Measurements from ENCODE around the gene OPA1. TPM values are rescaled to one million over a fixed set of nuclear protein-coding genes. Genes with fewer than 3 reads are reported as not detected.

Gene OPA1
- total RNA-seq, 2 experiments from 2014 or later, result 43.2 to 57.3 TPM

DNA sequence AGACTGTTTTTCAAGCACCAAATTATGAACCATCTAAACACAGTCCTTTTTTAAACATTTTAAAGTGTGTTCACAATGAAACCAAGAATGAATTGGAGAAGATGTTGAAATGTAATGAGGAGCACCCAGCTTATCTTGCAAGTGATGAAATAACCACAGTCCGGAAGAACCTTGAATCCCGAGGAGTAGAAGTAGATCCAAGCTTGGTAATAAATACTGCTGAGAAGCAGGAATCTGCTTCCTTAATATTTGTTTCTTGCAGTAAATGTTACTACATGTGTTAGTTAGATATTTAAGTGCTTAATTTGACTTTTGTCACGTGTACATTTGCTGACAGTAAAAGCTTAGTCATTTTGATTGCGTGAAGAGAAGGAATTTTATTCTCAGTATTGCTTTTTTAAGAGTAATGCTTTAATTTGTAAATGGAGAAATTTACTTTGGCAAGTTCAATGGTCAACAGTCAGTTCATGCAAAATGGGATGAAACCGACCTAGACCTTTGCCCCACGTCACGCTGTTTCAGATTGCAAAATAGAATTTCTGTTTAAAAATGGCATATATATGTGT is 69.8 kb downstream of the OPA1 start:
- no peak overlapping the region for H3K4me3 ChIP-seq (ENCODE audit: low read depth, low read length, poor library complexity, severe bottlenecking)
- no peak for TF ChIP-seq EZH2phosphoT487 (IDR thresholded peaks at IDR 0.05; ENCODE audit: borderline replicate concordance, low read depth, low read length)
- TF ChIP-seq, protein P1, sequence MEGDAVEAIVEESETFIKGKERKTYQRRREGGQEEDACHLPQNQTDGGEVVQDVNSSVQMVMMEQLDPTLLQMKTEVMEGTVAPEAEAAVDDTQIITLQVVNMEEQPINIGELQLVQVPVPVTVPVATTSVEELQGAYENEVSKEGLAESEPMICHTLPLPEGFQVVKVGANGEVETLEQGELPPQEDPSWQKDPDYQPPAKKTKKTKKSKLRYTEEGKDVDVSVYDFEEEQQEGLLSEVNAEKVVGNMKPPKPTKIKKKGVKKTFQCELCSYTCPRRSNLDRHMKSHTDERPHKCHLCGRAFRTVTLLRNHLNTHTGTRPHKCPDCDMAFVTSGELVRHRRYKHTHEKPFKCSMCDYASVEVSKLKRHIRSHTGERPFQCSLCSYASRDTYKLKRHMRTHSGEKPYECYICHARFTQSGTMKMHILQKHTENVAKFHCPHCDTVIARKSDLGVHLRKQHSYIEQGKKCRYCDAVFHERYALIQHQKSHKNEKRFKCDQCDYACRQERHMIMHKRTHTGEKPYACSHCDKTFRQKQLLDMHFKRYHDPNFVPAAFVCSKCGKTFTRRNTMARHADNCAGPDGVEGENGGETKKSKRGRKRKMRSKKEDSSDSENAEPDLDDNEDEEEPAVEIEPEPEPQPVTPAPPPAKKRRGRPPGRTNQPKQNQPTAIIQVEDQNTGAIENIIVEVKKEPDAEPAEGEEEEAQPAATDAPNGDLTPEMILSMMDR (conservative IDR thresholded peaks at IDR 0.05; ENCODE audit: low read length), result no peak
- no peaks in the 10 kb centered on the region for H3K9me3 ChIP-seq (ENCODE audit: low read length)
- ChIA-PET POLR2A (interaction anchor here (2.0 kb wide), 1 partner anchor 17 kb away, joined by 5 read pairs; no protein-coding TSS in a partner anchor), CTCF (ENCODE audit: unreplicated experiment) (interaction anchor here (1.2 kb wide), 1 partner anchor 651 kb away, joined by 4 read pairs; no protein-coding TSS in a partner anchor)
- no peaks in the 10 kb centered on the region for H3K79me2 ChIP-seq (ENCODE audit: insufficient read depth, low read depth, low read length)
- H3K27ac ChIP-seq (ENCODE audit: low read depth, low read length, poor library complexity, severe bottlenecking), result no peak overlapping the region
- no peak overlapping the region for H3K4me2 ChIP-seq (ENCODE audit: low read length)
- no peaks in the 10 kb centered on the region for H3K9me2 ChIP-seq (ENCODE audit: insufficient read depth, low read length)
- DNase-seq (ENCODE audit: low spot score), result no peak
- no peak overlapping the region for H2AFZ ChIP-seq (ENCODE audit: low read length)
- intact Hi-C loops (cut with micrococcal nuclease; ENCODE audit: unreplicated experiment), result no loop called here
- BruUV-seq (replicated peaks), result no TSS peak
- H4K20me1 ChIP-seq (ENCODE audit: insufficient read depth, low read length), result no peaks in the 10 kb centered on the region; the same call in 1 of the 2 replicates
- no peaks in the 10 kb centered on the region for H3K4me1 ChIP-seq (ENCODE audit: insufficient read depth, low read length, poor library complexity, severe bottlenecking)
- peaks cover 47% of the 10 kb centered on the region for H3K36me3 ChIP-seq (ENCODE audit: insufficient read depth, low read length)

DNA sequence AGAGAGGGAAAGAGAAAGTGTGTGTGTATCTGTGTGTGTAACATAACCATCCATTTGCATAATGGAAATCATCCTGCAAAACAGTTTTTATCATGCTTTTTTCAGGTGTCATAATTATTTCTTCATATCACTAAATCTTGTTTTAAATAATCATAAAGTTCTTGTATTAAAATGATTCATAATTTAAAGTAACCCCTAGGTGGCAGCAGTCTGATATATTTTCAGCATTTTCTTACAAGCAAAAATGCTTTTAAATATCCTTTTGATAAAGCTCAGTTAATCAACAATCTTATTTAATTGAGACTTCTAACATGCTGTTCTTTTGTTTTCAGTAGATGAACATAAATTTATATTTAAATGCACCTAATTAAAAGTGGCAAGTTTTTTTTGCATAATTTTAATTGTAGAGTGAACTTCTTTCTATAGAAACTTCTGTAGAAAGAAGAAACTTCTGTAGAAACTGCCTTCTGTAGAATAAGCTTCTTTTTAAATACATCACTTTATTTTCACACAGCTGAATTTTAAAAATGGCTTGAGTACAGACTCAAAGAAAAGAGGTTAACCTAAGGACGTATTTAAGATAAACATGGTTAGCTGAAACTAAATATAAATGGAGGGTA is 72.5 kb downstream of the OPA1 start:
- Histone ChIP-seq H3K4me2 (ENCODE audit: low read length) (no peak overlapping the region), H3K36me3 (ENCODE audit: insufficient read depth, low read length) (peaks cover 51% of the 10 kb centered on the region), H2AFZ (ENCODE audit: low read length) (no peak overlapping the region), H3K4me3 (ENCODE audit: low read depth, low read length, poor library complexity, severe bottlenecking) (no peak overlapping the region), H3K9me3 (ENCODE audit: low read length) (no peaks in the 10 kb centered on the region), H3K9me2 (ENCODE audit: insufficient read depth, low read length) (no peaks in the 10 kb centered on the region), H3K79me2 (ENCODE audit: insufficient read depth, low read depth, low read length) (no peaks in the 10 kb centered on the region), H3K27ac (ENCODE audit: low read depth, low read length, poor library complexity, severe bottlenecking) (no peak overlapping the region), H3K4me1 (ENCODE audit: insufficient read depth, low read length, poor library complexity, severe bottlenecking) (no peaks in the 10 kb centered on the region), H4K20me1 (ENCODE audit: insufficient read depth, low read length) (no peaks in the 10 kb centered on the region; the same call in 1 of the 2 replicates)
- CTCF ChIA-PET (ENCODE audit: unreplicated experiment), result interaction anchor here (1.0 to 1.6 kb wide), 2 partner anchors 116 to 650 kb away, joined by 4 read pairs; no protein-coding TSS in a partner anchor
- POLR2A ChIA-PET, result interaction anchor here (0.6 to 1.7 kb wide), 8 partner anchors 9 to 473 kb away, joined by 3 to 4 read pairs (median 3); no protein-coding TSS in a partner anchor
- BruUV-seq (replicated peaks), result no TSS peak
- DNase-seq (ENCODE audit: low spot score), result peak; percentile 58
- TF ChIP-seq EZH2phosphoT487 (IDR thresholded peaks at IDR 0.05; ENCODE audit: borderline replicate concordance, low read depth, low read length), result no peak
- TF ChIP-seq, protein P1 (conservative IDR thresholded peaks at IDR 0.05; ENCODE audit: low read length), result peak; percentile 91
- intact Hi-C loops (cut with micrococcal nuclease; ENCODE audit: unreplicated experiment), result loop anchor here (2.0 to 5.0 kb wide), 3 partner anchors 111 to 652 kb away; partner anchors contain the start of gene HES1

DNA sequence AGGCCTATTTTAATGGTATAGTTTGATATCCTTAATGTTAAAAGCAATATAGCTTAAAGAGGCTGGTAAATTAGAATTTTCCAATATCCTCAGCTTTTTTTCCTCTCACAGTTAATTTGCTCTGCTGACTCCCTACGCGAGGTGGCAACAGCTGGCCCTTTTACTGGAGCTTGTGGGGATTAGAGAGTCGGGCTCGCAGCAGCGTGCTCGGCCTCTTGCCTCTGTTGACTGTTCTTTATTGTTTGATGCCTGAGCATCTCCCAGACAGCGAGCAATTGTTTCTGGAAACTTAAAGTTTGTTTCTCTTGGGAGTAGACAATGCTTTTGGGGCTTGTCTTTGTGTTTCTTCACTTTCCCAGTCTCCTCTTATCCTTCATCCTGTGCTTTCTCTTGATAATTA is 80.8 kb downstream of the OPA1 start:
- H3K36me3 ChIP-seq (ENCODE audit: insufficient read depth, low read length), result peaks cover 9% of the 10 kb centered on the region; the same call in 1 of the 2 replicates
- CTCF ChIA-PET (ENCODE audit: unreplicated experiment), result no interaction called here

More for the DNA sequence above, 80.8 kb downstream of the OPA1 start:
- no peak overlapping the region for H3K4me2 ChIP-seq (ENCODE audit: low read length)
- no peaks in the 10 kb centered on the region for H3K4me1 ChIP-seq (ENCODE audit: insufficient read depth, low read length, poor library complexity, severe bottlenecking)
- H3K27ac ChIP-seq (ENCODE audit: low read depth, low read length, poor library complexity, severe bottlenecking), result no peak overlapping the region
- no peaks in the 10 kb centered on the region for H3K9me3 ChIP-seq (ENCODE audit: low read length)
- POLR2A ChIA-PET, result interaction anchor here (1.1 to 1.7 kb wide), 2 partner anchors 14 to 56 kb away, joined by 3 to 5 read pairs; no protein-coding TSS in a partner anchor
- no peak overlapping the region for H2AFZ ChIP-seq (ENCODE audit: low read length)
- no peak overlapping the region for H3K4me3 ChIP-seq (ENCODE audit: low read depth, low read length, poor library complexity, severe bottlenecking)
- H4K20me1 ChIP-seq (ENCODE audit: insufficient read depth, low read length), result no peaks in the 10 kb centered on the region
- TF ChIP-seq, protein P1 (conservative IDR thresholded peaks at IDR 0.05; ENCODE audit: low read length), result no peak
- no peak for TF ChIP-seq EZH2phosphoT487 (IDR thresholded peaks at IDR 0.05; ENCODE audit: borderline replicate concordance, low read depth, low read length)
- no peaks in the 10 kb centered on the region for H3K79me2 ChIP-seq (ENCODE audit: insufficient read depth, low read depth, low read length)
- intact Hi-C loops (cut with micrococcal nuclease; ENCODE audit: unreplicated experiment), result no loop called here
- no peak for DNase-seq (ENCODE audit: low spot score)
- H3K9me2 ChIP-seq (ENCODE audit: insufficient read depth, low read length), result no peaks in the 10 kb centered on the region
- no TSS peak for BruUV-seq (replicated peaks)
